HCT116 (cell line): ENCODE measurements around the gene SERPINC1.

Source experiments
- CTCF ChIP-seq, 3 experiments: fragments of 200-600 bp in 1 of 3; sonication (generic) in 1 of 3; IDR thresholded peaks in 2 of 3; conservative IDR thresholded peaks in 1 of 3; 2 replicates each; pipeline ENCODE4 v1.5.1; 2012 to 2017; ENCODE audit warnings: low read depth in 2 of 3, low read length in 2 of 3, antibody characterized with exemption in 1 of 3, borderline replicate concordance in 1 of 3, control low read depth in 1 of 3, mild to moderate bottlenecking in 1 of 3, mixed read lengths in 1 of 3, mixed run types in 1 of 3, moderate library complexity in 1 of 3; ENCODE audit not compliant: insufficient read depth in 1 of 3
- YY1 ChIP-seq: IDR thresholded peaks from 2 replicates; pipeline ENCODE4 v1.6.1; 2011; ENCODE audit warnings: low read length, low read depth, moderate library complexity, mild to moderate bottlenecking; ENCODE audit not compliant: insufficient replicate concordance; ENCODE audit errors: extremely low read depth
- ZBTB33 ChIP-seq: IDR thresholded peaks from 2 replicates; pipeline ENCODE4 v1.6.1; 2011; ENCODE audit warnings: mild to moderate bottlenecking, low read length, moderate library complexity; ENCODE audit not compliant: insufficient replicate concordance; ENCODE audit errors: extremely low read depth

GRCh38 chr1:173903827-173904531 is 13.1 kb downstream of the SERPINC1 start:
- TF ChIP-seq ZBTB33 (no peak), YY1 (no peak), CTCF (IDR thresholded peaks at IDR 0.05 in 2 of 3, conservative IDR thresholded peaks at IDR 0.05 in 1 of 3; ENCODE audit: borderline replicate concordance in 1 of 3, insufficient read depth in 1 of 3, low read depth in 2 of 3, low read length in 2 of 3) (no peak)
